HG02981 (cell line): Measurements from ENCODE around the gene GFRA1.
"Not testable (repeated sequence)": the region's sequence is repeated elsewhere in the genome, so short reads cannot be mapped to it uniquely, and the experiment has no call there.

ENCODE experiments used
- ATAC-seq: cut with Tn5 transposase; IDR thresholded peaks from one replicate; pipeline ENCODE4 v1.9.1; 2021; ENCODE audit warnings: mild to moderate bottlenecking, moderate library complexity; ENCODE audit not compliant: unreplicated experiment

GFRA1 gene

GRCh38 chr10:116076621-116077020 is 196.4 kb downstream of the GFRA1 start:
- no peak for ATAC-seq

GRCh38 chr10:116073510-116073909 is 199.5 kb downstream of the GFRA1 start:
- no peak for ATAC-seq

GRCh38 chr10:116073001-116073400 is 200.0 kb downstream of the GFRA1 start:
- no peak for ATAC-seq

DNA sequence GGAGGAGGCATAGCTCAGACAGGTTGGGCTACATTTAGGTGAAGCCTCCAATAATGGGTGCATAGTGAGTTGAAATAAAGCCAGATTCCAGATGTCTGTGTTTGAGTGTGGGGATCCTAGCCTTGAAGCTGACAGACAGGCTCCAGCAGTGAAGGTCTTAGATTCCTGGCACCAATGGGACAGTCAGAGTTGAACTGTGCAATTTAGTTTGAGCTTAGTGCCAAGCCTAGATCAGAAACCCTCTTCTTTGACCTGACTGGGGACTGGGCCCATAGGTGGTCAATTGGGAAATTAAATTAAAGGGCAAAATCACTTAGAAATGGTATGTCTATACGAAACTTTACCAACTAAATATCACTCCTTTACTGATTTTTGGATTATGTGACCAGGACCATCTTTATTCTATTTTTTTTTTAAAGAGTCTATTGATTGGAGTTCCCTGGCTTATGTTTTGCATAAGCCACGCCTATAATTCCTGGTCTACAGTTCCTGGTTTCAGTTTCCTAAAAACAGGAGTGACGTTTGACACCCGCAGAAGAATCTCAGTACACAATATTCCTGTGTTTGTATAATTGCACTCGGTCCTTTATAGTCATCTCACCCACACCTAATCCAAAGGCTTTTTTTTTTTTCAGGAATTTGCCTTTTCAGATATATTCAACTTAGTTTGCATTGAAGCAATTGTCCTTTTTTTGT is 201.4 kb downstream of the GFRA1 start:
- ATAC-seq, result no peak

DNA sequence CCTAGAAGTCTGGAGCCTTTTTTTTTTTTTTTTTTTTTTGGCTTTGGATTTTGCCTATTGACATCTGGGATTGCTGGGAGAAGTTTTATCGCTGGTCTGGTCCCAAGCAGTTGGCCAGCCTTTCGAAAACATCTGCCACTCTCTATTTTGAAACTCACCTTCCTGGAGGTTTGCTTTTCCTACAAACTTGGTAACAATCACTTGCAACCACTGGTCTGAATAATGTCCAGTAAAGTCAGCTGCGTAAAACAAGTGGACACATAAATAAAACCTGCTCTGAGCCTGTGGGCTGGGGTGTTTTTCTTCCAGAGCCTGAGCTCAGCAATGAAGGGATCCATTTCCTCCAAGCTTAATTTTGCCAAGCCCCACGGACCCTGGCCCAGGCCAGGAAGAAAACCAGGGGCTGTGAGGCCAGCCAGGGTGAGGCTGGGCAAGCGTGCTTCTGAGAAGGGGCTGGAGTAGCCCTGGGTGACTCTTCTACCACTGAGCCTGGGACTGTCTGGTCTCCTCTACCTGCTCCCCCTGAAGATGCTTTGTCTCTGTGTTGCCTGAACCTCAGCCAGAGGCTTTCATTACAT is 202.2 kb downstream of the GFRA1 start:
- ATAC-seq, result no peak

DNA sequence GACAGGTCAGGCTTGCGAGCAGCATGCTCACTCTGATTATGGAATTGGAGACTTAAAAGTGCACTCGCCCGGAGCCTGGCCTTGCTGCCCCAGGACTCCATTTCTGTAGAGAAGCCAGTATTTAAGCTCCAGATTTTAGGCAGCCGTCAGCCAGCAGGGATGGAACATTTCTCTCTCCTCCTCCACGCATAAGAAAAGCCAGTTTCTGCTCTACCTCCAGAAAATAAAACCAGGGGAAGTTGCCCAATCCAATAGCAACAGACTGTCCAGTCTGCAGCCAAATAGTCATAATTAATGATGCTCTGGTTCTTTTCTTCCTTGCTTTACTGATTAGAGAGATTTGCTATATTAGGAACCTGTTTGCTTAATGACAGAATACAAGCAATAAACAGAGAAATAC is 203.2 kb downstream of the GFRA1 start:
- ATAC-seq, result no peak

DNA sequence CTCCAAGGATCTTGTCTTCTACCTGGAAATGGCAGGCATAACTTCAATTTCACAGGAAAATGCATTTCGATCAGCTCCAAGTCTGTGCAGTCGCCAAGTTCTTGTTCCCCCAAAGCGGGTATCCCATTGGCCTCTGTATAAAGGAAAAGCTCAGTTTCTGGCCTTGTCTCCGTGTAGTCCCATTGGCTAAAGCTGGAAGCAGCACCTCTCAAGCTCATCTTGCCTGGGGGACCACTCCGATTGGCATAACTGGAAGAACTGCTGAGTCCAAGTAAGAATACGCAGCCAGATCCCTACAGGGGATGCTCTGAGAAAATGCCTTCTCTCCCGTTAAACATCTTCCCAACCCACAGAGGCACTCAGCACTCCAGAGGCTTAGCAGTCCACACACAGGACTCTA is 205.2 kb downstream of the GFRA1 start:
- ATAC-seq, result no peak

- no peak for ATAC-seq
These were observed 209.9 kb downstream of the GFRA1 start for GRCh38 chr10:116063107-116063506.

DNA sequence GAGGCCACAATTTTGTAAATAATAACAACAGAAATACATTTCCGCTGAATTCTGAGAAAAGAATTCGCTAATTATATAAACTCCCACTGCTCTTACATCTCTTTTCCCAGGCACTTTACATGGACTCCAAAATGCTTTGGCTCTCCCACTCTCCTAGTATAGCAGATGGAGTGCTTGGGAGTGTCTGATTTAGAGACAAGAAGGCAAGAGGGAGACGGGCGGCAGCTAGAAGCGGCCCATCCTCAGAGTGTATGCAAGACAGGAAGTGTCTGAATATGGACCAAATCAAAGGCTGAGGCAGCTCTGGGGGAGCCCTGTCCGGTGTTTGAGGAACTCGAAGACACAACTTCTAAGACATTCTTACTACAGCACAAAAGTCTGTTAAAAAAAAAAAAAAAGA is 212.1 kb downstream of the GFRA1 start:
- ATAC-seq, result no peak

DNA sequence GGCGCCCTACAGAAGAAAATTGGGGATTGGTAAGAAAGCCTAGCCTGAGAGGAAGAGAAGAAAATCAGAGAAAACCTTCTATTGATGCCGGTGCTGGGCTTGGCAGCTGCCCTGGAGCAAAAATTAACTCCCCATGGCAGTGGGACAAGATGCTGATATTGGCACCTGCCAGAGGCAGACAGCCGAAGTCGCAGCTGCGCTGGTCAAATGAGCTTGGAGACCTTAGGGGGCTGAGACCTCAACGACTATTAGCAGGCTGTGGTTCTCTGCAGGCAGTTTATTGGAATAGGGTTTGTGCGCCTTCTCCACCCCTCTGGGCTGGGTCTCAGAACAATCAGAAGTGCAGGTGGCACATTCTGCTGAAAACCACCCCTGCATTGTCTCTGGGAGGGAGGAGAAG is 213.7 kb downstream of the GFRA1 start:
- no peak for ATAC-seq

- no peak for ATAC-seq
These were observed 216.3 kb downstream of the GFRA1 start for GRCh38 chr10:116056445-116057293.

- no peak for ATAC-seq
These were observed 217.1 kb downstream of the GFRA1 start for GRCh38 chr10:116055917-116056252.

GRCh38 chr10:116055252-116055916 is 217.6 kb downstream of the GFRA1 start:
- ATAC-seq, result no peak

DNA sequence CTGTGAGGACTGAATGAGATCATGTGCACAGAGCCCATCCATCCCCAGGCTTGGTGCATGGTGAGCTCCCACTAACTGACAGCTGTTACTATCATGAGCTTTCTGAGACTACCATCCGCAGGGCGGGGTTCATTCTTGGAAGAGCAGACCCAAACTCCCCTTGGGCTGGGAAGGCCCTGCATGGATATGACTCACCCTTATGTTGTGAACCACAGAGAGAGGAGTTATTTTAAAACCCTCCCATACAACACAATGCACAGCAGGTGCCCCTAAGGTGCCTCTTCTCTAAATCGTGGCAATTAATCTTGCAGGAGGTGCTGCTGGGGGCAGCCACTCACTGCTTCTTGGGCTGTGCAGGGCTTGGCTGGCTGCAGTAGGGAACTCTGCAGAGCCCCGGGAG is 219.1 kb downstream of the GFRA1 start:
- no peak for ATAC-seq

- not testable (repeated sequence) for ATAC-seq
These were observed 219.8 kb downstream of the GFRA1 start for GRCh38 chr10:116053009-116053730.

GRCh38 chr10:116052522-116052921 is 220.5 kb downstream of the GFRA1 start:
- not testable (repeated sequence) for ATAC-seq

DNA sequence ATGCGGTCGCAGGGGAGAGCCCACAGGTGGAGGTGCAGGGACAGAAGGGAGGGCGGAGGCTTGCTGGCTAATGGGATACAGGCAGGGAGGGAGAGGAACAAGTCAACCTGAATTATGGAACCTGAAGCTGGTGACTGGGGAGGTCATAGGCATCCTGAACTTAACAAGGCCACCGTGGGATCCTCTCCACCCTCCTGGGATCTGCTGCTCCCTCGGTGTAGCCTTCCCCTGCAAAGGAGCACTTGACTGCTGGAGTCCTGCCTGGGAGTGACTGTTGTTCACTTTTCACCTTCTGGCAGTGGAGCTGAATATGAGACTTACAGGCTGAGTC is 223.1 kb downstream of the GFRA1 start:
- no peak for ATAC-seq

DNA sequence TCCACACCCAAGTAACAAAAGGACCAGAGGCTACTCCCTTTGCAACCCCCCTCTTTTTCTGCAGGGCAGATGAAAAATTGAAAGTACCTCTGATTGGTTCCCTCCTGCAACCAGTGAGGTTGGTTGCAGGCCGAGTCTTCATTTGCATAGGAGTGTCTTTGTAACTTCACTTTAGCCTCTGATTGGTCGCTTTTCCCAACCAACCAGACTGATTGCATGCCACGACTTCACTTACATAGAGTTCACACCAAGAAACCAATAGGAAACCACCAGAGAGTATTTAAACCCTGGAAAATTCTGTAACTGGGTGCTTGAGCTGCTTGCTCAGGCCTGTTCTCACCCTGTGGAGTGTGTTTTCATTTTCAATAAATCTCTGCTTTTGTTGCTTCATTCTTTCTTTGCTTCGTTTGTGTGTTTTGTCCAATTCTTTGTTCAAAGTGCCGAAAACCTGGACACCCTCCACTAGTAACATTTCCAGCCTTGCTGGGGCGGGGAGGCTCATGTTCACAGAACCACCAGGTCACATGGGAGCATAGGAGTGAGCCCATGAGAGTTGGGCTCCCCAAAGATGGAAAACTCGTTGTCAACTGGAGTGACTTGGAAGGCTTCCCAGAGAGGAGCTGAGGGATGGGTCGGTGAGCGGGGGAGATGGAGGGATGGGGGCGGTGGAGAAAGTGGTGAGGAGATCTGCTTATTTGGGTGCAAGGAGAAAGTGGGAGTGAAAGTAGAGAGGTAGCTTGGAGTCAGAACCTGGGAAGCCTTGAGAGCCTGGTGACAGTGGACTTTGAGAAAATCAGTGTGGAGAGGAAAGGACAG is 223.6 kb downstream of the GFRA1 start:
- ATAC-seq, result no peak

GRCh38 chr10:116045366-116046356 is 227.3 kb downstream of the GFRA1 start:
- ATAC-seq, result no peak
